Liver (tissue), 9 donors: ENCODE results near the gene PTPRN2. TPM values are rescaled to one million over a fixed set of nuclear protein-coding genes. Genes with fewer than 3 reads are reported as not detected.

Experiments
- DNase-seq: peaks from one replicate; pipeline ENCODE4 v3.0.0-alpha.2; 2017; ENCODE audit warnings: low spot score
- H3K27ac ChIP-seq, 2 donors: one replicate each; pipeline ENCODE4 v1.7.0; 2013; ENCODE audit warnings: inconsistent platforms in 2 of 2, low read length in 2 of 2, control low read depth in 1 of 2, low read depth in 1 of 2, mild to moderate bottlenecking in 1 of 2
- H3K27me3 ChIP-seq, 4 donors: one replicate each; pipeline versions ENCODE4 v1.6.1 to v1.7.0; 2013; ENCODE audit warnings: low read length in 3 of 4, inconsistent platforms in 1 of 4, mild to moderate bottlenecking in 1 of 4, moderate library complexity in 1 of 4; ENCODE audit not compliant: control insufficient read depth in 4 of 4, insufficient read depth in 4 of 4
- H3K36me3 ChIP-seq, 4 donors: one replicate each; pipeline versions ENCODE4 v1.6.1 to v1.7.0; 2013; ENCODE audit warnings: low read length in 3 of 4, mild to moderate bottlenecking in 3 of 4, low read depth in 1 of 4, moderate library complexity in 1 of 4; ENCODE audit not compliant: control insufficient read depth in 4 of 4, insufficient read depth in 3 of 4
- H3K4me1 ChIP-seq, 4 donors: one replicate each; pipeline versions ENCODE4 v1.6.1 to v1.7.0; 2013; ENCODE audit warnings: low read length in 3 of 4, mild to moderate bottlenecking in 3 of 4, moderate library complexity in 1 of 4; ENCODE audit not compliant: control insufficient read depth in 4 of 4, insufficient read depth in 4 of 4
- H3K4me3 ChIP-seq, 3 donors: one replicate each; pipeline versions ENCODE4 v1.6.1 to v1.7.0; 2013; ENCODE audit warnings: low read length in 3 of 3, control low read depth in 1 of 3, low read depth in 1 of 3, mild to moderate bottlenecking in 1 of 3
- H3K9ac ChIP-seq, 2 donors: one replicate each; pipeline ENCODE4 v1.7.0; 2013; ENCODE audit warnings: low read length in 2 of 2, mild to moderate bottlenecking in 2 of 2, moderate library complexity in 2 of 2, control low read depth in 1 of 2, low read depth in 1 of 2
- H3K9me3 ChIP-seq, 4 donors: one replicate each; pipeline versions ENCODE4 v1.6.1 to v1.7.0; 2013; ENCODE audit warnings: low read length in 3 of 4; ENCODE audit not compliant: control insufficient read depth in 4 of 4
- EGR1 ChIP-seq, 2 donors: IDR thresholded peaks; 2 replicates each; pipeline ENCODE4 v1.6.1; 2016 to 2018; ENCODE audit warnings: antibody characterized with exemption in 2 of 2, low read depth in 2 of 2
- FOXA1 ChIP-seq: IDR thresholded peaks from 2 replicates; pipeline ENCODE4 v1.6.1; 2016; ENCODE audit warnings: antibody characterized with exemption
- FOXA2 ChIP-seq: IDR thresholded peaks from 2 replicates; pipeline ENCODE4 v1.6.1; 2016; ENCODE audit warnings: antibody characterized with exemption
- GABPA ChIP-seq, 2 donors: IDR thresholded peaks in 1 of 2; conservative IDR thresholded peaks in 1 of 2; 2 replicates each; pipeline ENCODE4 v1.6.1; 2016; ENCODE audit warnings: antibody characterized with exemption in 2 of 2, mild to moderate bottlenecking in 1 of 2, moderate library complexity in 1 of 2
- HNF4A ChIP-seq, 2 donors: conservative IDR thresholded peaks; 2 replicates each; pipeline ENCODE4 v1.6.1; 2016; ENCODE audit warnings: antibody characterized with exemption in 2 of 2, mild to moderate bottlenecking in 2 of 2
- HNF4G ChIP-seq: IDR thresholded peaks from 2 replicates; pipeline ENCODE4 v1.6.1; 2016; ENCODE audit warnings: antibody characterized with exemption
- JUND ChIP-seq, 2 donors: IDR thresholded peaks; 2 replicates each; pipeline ENCODE4 v1.6.1; 2016; ENCODE audit warnings: antibody characterized with exemption in 2 of 2
- NR2F2 ChIP-seq: IDR thresholded peaks from 2 replicates; pipeline ENCODE4 v1.6.1; 2016; ENCODE audit warnings: antibody characterized with exemption
- RAD21 ChIP-seq, 2 donors: IDR thresholded peaks; 2 replicates each; pipeline ENCODE4 v1.6.1; 2016; ENCODE audit warnings: antibody characterized with exemption in 2 of 2, mild to moderate bottlenecking in 2 of 2
- RXRA ChIP-seq, 2 donors: IDR thresholded peaks; 2 replicates each; pipeline ENCODE4 v1.6.1; 2017 to 2018; ENCODE audit warnings: antibody characterized with exemption in 2 of 2, mild to moderate bottlenecking in 1 of 2
- SP1 ChIP-seq: IDR thresholded peaks from 2 replicates; pipeline ENCODE4 v1.6.1; 2018; ENCODE audit warnings: antibody characterized with exemption, mild to moderate bottlenecking
- TAF1 ChIP-seq: conservative IDR thresholded peaks from 2 replicates; pipeline ENCODE4 v1.6.1; 2016; ENCODE audit warnings: antibody characterized with exemption, mild to moderate bottlenecking
- YY1 ChIP-seq: IDR thresholded peaks from 2 replicates; pipeline ENCODE4 v1.6.1; 2016; ENCODE audit warnings: antibody characterized with exemption, mild to moderate bottlenecking
- WGBS: extraction: QIAGEN DNeasy Blood & Tissue Kit; methylation state at CpG from one replicate; pipeline ENCODE4 v1.1.7; 2013; 5-methylcytosine and 5-hydroxymethylcytosine counted together
- polyA plus RNA-seq, 2 donors: library from polyadenylated mRNA; stranded (reverse) in 1 of 2; unstranded in 1 of 2; fragments of 200-250 nt in 1 of 2; fragments of >200 nt in 1 of 2; fragmentation: Nextera tagmentation in 1 of 2; extraction: Ambion mirVana in 1 of 2; gene quantifications; one replicate each; pipeline versions ENCODE4 v1.2.1 to v1.2.3, GENCODE V29; 2013 to 2015
- total RNA-seq, 2 donors: library from RNA; depleted of rRNA; stranded (reverse); fragments of >200 nt; gene quantifications; one replicate each; pipeline ENCODE4 v1.2.3, GENCODE V29; 2014
- TF ChIP-seq, protein P1 (sequence below): IDR thresholded peaks from 2 replicates; pipeline ENCODE4 v1.6.1; 2016; ENCODE audit warnings: antibody characterized with exemption
- TF ChIP-seq, protein P2 (sequence below): IDR thresholded peaks from 2 replicates; pipeline ENCODE4 v1.6.1; 2016; ENCODE audit warnings: antibody characterized with exemption
- TF ChIP-seq, protein P3 (sequence below): fragments of 150-350 bp; IDR thresholded peaks from 2 replicates; pipeline ENCODE4 v1.5.1; 2017; ENCODE audit warnings: improper control_type of control experiment, low read depth, low read length; ENCODE audit not compliant: missing input control
- TF ChIP-seq, protein P4 (sequence below): IDR thresholded peaks from 2 replicates; pipeline ENCODE4 v1.6.1; 2016; ENCODE audit warnings: antibody characterized with exemption, mild to moderate bottlenecking
- donor health status: healthy.
- donor health status: healthy.
- donor health status: healthy.
- donor health status: healthy.
- donor health status: healthy.

The PTPRN2 gene
- total and polyA plus RNA-seq, 4 donors: 0.75 to 1.9 (median 1.1) TPM

DNA sequence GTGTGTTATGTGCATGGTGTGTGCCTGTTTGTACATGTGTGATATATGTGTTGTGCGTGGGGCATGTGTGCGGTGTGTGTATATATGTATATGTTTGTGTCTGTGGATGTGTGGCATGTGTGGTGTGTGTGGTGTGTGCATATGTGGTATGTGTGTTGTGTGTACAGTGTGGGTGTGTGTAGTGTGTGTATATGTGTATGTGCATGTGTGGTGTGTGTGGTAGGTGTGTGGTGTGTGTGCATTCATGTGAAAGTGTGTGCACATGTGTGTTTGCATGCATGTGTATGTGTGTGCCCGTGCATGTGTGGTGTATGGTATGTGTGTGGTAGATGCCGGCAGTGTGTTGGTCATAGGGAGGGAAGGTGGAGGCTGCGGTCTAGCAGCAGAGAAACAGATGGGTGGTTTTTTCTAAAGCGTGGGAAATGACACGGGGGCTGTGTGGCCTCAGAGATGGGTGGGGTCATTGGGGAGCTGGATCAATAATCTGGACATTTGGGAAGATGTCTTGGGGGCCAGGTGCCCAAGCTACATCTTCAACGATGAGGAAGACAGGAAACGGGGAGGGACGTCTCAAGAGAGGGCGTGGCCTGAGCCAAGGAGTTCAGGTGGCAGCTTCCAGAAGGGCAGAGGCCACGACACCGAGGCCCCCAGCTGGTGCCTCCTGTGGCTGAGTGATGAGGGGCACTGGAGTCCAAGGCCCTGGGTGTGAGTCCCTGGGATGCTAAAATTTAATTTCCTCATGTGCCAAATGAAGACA lies 769.5 kb downstream of the PTPRN2 start:
- Histone ChIP-seq H3K4me1 (no peaks in the 10 kb centered on the region), H3K36me3 (no peaks in the 10 kb centered on the region), H3K9me3 (no peaks in the 10 kb centered on the region), H3K9ac (no peak overlapping the region), H3K27ac (no peak overlapping the region), H3K27me3 (no peaks in the 10 kb centered on the region), H3K4me3 (no peak overlapping the region)
- TF ChIP-seq HNF4A (conservative IDR thresholded peaks at IDR 0.05): no peak
- TF ChIP-seq, protein P1, sequence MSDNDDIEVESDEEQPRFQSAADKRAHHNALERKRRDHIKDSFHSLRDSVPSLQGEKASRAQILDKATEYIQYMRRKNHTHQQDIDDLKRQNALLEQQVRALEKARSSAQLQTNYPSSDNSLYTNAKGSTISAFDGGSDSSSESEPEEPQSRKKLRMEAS: no peak
- TF ChIP-seq EGR1 (IDR thresholded peaks at IDR 0.05; ENCODE audit: low read depth in 2 of 2): no peak
- TF ChIP-seq JUND (IDR thresholded peaks at IDR 0.05): no peak
- no peak for DNase-seq
- 83% methylated on average over 13 of the region's 13 CpGs for WGBS

DNA sequence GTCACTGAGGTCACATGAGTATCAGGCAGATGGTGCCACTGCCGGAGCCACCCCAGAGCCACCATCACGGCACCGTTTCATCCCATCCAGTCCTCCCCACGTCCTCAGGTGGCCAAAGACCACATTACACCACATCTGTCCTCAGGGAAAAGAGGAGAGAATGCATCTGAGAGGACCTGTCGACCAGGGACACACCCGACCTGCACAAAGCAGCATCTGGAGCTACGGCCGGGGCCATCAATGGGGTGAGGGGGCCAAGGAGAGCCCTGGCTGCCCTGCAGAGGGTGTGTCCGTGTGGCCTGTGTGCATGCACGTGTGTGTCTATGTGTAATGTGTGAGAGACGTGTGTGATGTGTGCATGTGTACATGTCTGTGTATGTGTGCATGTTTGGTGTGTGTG lies 770.2 kb downstream of the PTPRN2 start:
- Histone ChIP-seq H3K4me3 (no peak overlapping the region), H3K4me1 (no peaks in the 10 kb centered on the region), H3K9ac (no peak overlapping the region), H3K27me3 (no peaks in the 10 kb centered on the region), H3K9me3 (no peaks in the 10 kb centered on the region), H3K27ac (no peak overlapping the region), H3K36me3 (no peaks in the 10 kb centered on the region)
- 75% methylated on average over 11 of the region's 11 CpGs for WGBS
- DNase-seq: no peak
- TF ChIP-seq RXRA (IDR thresholded peaks at IDR 0.05): no peak
- TF ChIP-seq FOXA2: no peak
- TF ChIP-seq HNF4G: no peak
- TF ChIP-seq, protein P1: no peak
- TF ChIP-seq YY1: no peak
- TF ChIP-seq, protein P2, sequence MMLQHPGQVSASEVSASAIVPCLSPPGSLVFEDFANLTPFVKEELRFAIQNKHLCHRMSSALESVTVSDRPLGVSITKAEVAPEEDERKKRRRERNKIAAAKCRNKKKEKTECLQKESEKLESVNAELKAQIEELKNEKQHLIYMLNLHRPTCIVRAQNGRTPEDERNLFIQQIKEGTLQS: no peak
- no peak for TF ChIP-seq HNF4A (conservative IDR thresholded peaks at IDR 0.05)
- TF ChIP-seq NR2F2: no peak
- TF ChIP-seq TAF1: no peak
- TF ChIP-seq, protein P3, sequence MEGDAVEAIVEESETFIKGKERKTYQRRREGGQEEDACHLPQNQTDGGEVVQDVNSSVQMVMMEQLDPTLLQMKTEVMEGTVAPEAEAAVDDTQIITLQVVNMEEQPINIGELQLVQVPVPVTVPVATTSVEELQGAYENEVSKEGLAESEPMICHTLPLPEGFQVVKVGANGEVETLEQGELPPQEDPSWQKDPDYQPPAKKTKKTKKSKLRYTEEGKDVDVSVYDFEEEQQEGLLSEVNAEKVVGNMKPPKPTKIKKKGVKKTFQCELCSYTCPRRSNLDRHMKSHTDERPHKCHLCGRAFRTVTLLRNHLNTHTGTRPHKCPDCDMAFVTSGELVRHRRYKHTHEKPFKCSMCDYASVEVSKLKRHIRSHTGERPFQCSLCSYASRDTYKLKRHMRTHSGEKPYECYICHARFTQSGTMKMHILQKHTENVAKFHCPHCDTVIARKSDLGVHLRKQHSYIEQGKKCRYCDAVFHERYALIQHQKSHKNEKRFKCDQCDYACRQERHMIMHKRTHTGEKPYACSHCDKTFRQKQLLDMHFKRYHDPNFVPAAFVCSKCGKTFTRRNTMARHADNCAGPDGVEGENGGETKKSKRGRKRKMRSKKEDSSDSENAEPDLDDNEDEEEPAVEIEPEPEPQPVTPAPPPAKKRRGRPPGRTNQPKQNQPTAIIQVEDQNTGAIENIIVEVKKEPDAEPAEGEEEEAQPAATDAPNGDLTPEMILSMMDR: no peak
- TF ChIP-seq RAD21 (IDR thresholded peaks at IDR 0.05): no peak
- no peak for TF ChIP-seq SP1
- no peak for TF ChIP-seq FOXA1
- no peak for TF ChIP-seq JUND (IDR thresholded peaks at IDR 0.05)
- TF ChIP-seq, protein P4, sequence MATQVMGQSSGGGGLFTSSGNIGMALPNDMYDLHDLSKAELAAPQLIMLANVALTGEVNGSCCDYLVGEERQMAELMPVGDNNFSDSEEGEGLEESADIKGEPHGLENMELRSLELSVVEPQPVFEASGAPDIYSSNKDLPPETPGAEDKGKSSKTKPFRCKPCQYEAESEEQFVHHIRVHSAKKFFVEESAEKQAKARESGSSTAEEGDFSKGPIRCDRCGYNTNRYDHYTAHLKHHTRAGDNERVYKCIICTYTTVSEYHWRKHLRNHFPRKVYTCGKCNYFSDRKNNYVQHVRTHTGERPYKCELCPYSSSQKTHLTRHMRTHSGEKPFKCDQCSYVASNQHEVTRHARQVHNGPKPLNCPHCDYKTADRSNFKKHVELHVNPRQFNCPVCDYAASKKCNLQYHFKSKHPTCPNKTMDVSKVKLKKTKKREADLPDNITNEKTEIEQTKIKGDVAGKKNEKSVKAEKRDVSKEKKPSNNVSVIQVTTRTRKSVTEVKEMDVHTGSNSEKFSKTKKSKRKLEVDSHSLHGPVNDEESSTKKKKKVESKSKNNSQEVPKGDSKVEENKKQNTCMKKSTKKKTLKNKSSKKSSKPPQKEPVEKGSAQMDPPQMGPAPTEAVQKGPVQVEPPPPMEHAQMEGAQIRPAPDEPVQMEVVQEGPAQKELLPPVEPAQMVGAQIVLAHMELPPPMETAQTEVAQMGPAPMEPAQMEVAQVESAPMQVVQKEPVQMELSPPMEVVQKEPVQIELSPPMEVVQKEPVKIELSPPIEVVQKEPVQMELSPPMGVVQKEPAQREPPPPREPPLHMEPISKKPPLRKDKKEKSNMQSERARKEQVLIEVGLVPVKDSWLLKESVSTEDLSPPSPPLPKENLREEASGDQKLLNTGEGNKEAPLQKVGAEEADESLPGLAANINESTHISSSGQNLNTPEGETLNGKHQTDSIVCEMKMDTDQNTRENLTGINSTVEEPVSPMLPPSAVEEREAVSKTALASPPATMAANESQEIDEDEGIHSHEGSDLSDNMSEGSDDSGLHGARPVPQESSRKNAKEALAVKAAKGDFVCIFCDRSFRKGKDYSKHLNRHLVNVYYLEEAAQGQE: no peak
- no peak for TF ChIP-seq GABPA (IDR thresholded peaks at IDR 0.05 in 1 of 2, conservative IDR thresholded peaks at IDR 0.05 in 1 of 2)
- no peak for TF ChIP-seq EGR1 (IDR thresholded peaks at IDR 0.05; ENCODE audit: low read depth in 2 of 2)
